Activated naive CD4-positive, alpha-beta T cell treated with Interleukin-2 at 50 U/mL for 16 hours (primary cell): Measurements from ENCODE around the gene SNTG2.
A peak's percentile ranks its signal among the peaks of the same experiment; 100 is the strongest.
"Not testable (repeated sequence)": the region's sequence is repeated elsewhere in the genome, so short reads cannot be mapped to it uniquely, and the experiment has no call there.

Experiments used
- DNase-seq: peaks from one replicate; pipeline ENCODE4 v3.0.0-alpha.2; 2020

Gene SNTG2

DNA sequence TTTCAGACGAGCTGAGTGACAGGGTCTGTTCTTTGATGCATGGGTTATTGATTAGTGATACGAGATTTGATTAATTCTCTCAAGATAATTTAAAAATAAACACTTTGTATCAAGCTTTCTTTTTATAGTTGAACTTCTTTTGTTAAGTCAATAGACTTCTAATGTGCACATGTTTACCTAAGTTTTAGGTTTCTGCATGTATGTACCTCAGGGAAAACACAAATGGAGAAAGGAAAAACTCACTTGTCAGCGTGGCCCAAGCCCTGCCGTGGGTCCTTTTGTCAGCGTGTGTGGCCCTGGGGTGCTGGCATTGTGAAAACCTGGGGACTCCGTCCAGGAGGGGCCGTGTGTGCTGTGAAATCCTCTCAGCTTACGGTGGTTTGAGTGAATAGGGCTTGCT lies 153.7 kb downstream of the SNTG2 start:
- DNase-seq = no peak

DNA sequence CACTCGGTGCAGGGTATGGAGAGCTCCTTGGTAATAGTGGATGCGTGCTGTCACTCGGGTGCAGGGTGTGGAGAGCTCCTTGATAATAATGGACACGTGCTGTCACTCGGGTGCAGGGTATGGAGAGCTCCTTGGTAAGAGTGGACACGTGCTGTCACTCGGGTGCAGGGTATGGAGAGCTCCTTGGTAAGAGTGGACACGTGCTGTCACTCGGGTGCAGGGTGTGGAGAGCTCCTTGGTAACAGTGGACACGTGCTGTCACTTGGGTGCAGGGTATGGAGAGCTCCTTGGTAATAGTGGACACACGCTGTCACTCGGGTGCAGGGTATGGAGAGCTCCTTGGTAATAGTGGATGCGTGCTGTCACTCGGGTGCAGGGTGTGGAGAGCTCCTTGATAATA lies 155.7 kb downstream of the SNTG2 start:
- not testable (repeated sequence) for DNase-seq

DNA sequence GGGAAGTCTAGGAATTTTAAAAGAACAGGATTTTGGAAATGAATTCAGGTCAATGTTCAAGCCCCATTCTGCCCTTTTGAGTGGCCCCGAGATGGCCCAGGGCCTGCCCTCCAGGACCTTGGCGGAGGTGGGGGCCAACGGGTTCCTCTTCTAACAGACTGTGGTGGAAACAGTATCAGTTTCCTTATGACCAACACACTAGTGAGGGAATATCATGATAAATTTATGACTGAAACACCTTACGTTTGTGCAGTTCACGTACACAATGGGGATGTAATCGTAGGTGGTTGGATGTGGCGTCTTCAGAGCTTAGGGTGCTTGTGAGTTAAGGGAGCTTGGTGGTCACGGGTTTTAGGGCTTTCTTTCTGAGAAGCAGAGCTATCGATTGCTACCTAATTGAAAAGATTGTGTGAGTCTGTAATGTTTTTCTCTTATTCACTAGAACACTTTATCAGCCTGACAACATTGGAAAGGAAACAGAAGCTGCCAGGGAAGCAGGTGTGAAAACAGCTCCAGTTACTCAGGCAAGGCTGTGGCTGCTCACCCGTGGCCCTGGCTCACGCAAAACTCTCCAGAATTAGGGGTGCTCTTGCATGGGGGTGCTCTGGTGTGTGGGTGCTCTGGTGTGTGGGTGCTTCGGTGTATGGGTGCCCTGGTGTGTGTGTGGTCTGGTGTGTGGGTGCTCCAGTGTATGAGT lies 165.3 kb downstream of the SNTG2 start:
- no peak for DNase-seq

DNA sequence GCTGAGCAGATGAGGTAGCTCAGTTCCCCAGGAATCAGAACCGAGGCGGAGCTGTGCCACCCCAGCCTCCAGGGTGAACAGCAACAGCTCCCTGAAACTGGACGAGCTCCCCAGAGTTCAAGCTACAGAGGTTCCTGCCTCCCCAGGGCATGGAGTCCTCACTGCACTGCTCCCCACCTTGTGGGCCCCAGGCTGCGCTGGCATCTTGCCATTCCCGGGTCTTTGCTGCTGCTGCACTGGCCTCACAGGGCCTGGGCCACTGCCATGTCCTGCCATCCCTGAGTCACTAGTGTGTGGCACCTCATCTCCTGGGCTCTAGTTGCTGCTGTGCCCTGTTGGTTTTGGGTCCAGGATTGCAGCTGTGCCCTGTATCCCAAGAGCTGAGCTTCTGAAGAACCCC lies 166.9 kb downstream of the SNTG2 start:
- no peak for DNase-seq

DNA sequence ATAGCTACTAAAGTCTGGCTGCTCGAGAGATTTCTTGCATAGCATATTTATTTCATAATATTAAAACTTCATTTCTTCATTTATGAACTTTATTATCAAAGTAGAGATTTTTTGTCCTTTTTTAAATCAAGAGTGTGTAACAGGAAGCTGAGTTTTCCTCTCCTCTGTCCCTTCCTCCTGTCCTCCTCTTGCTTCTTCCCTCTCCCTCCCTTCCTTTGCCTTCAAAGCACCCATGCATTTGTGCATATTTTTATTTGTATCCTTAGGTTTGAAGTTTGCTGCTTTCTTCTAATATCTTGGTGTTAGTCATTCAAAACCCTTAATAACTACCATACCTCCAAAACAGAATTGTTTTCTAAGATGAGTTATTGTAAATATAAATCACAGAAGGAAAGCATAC lies 174.6 kb downstream of the SNTG2 start:
- DNase-seq = no peak

DNA sequence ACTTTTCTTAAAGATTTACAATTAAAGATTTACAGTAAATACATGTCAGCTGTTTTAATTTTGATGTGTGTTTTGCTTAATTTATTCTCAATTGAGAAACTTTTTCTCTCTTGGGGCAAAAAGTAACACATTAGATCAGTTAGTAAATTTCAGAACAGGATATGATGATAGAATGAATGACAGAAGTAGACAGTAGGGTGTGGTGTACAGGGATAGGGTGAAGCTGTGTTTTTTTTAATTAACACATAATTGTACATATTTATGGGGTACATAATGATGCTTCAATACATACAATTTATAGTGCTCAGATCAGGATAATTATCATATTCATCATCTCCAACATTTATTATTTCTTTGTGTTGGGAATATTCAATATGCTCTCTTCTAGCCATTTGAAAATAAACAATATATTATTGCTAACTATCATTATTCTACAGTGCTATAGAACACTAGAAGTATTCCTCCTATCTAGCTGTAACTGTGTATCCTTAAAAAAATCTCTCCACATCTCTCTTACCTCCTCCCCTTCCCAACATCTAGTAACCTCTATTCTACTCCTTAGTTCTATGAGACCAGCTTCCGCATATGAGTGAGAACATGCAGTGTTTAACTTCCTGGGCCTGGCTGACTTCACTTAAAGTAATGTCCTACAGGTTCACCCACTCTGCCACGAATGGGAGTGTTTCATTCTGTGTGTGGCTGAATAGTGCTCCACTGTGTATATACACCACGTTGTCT lies 175.2 kb downstream of the SNTG2 start:
- DNase-seq = no peak

DNA sequence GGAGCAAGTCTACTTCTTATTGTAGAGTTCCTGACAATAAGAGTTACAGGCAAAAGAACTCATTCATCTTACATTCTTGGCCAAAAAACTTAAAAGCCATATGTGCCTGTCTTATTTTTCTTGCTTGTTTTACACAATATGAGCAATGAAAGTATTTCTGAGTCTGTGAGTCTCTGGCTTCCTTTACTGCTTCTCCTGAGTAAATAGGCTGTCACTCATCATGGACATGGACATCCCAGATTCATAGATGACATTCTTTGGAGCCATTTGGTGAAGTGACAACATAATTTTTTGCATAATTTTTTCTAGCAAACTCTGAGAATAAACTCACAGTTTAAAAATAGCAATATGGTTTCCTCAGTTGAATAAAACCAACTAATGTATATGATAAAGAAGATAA lies 179.3 kb downstream of the SNTG2 start:
- DNase-seq = no peak

DNA sequence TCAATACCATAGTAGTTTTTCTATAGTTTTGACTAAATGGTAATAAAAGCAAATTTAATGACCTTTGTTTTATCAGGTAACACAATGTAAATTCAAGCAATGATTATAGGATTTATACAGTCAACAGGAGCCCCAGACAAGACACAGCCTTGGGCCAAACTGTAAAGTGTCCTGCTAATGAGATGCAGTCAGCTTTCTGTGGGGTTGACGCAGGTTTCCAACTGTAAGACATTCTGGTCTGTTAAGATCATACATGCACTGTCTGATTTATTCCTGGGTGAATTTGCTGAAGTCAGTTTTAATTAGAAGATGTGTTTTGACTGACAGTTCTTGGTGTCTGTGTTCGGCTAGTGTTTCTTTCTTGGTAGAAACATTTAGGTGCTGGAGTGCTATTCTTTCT lies 180.3 kb downstream of the SNTG2 start:
- no peak for DNase-seq

DNA sequence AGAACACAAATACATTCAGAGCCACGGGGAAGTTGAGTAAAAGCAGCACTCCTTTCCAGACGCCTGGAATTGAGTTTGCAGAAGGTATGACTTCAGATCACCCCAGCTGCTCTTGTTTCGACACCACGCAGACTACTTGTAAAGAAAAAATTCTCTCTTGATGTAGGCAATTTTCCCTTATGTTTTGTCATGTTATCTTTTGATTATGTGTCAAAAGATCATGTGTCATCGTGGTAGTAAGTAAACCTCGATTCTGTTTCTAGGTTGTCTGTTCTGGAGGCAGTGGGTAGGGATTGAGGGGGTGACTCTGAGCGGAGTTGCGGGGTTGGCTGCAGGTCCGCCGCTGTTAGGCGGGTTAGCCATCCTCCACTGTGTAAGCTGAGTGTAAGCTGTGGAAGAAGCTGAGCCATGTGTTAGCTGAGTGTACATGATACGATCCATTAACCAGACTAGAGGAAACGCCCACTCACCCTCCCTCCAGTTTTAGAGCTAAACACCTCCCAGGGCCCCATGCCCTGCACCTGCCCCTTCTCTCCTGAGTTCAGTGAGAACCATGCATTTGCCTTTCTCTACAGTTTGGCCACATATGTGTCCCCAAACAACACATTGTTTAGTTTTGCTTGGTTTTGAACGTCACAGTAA lies 181.8 kb downstream of the SNTG2 start:
- DNase-seq = peak; percentile 22

DNA sequence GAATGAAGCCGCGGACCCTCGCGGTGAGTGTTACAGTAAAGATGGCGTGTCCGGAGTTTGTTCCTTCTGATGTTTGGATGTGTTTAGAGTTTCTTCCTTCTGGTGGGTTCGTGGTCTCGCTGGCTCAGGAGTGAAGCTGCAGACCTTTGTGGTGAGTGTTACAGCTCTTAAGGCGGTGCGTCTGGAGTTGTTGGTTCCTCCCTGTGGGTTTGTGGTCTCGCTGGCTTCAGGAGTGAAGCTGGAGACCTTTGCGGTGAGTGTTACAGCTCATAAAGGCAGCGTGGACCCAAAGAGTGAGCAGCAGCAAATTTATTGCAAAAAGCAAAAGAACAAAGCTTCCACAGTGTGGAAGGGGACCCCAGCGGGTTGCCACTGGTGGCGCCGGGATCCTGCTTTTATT lies 183.2 kb downstream of the SNTG2 start:
- not testable (repeated sequence) for DNase-seq

DNA sequence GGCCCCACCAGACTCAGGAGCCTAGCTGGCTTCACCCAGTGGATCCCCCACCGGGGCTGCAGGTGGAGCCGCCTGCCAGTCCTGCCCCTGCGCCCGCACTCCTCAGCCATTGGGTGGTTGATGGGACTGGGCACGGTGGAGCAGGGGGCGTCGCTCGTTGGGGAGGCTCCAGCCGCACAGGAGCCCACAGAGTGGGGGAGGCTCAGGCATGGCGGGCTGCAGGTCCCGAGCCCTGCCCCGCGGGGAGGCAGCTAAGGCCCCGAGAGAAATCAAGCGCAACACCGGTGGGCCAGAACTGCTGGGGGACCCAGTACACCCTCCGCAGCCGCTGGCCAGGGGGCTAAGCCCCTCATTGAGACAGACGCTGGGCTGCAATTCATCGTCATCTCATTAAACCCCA lies 184.0 kb downstream of the SNTG2 start:
- DNase-seq = no peak

DNA sequence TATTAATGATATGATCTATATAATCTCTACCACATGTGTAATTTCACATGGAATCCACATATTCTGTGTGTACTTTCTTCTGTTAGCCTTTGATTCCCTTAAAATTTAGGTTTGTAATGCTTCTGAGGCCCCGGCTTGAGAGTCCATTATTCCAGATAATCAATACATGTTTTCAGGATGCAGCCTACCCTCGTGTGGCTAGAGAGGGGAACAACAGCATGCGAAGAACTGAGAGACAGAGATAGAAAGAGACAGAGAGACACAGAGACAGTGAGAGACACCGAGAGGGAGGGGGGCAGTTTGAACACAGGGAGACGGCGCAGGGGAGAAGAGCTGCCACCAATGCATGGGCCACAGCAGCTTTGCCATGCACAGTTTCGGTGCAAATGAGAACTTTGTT lies 185.4 kb downstream of the SNTG2 start:
- DNase-seq = no peak

DNA sequence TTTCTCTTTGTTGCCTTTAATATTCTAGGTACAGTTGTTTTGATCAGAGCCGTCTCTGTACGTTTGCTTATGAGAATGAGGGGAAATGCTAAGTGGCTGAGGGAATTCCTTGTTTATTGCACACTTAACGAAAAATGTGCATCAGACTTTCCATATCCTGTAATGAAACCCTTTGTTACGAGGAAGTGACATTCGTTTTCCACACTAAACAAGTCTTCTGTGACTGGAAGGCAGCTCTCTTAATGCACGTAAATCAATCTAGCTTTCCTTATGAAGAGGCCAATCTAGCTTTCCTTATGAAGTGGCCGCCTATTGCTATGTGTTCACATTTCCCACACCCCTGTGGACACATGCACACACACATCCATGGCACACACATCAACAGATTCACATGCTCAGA lies 186.2 kb downstream of the SNTG2 start:
- DNase-seq = no peak

DNA sequence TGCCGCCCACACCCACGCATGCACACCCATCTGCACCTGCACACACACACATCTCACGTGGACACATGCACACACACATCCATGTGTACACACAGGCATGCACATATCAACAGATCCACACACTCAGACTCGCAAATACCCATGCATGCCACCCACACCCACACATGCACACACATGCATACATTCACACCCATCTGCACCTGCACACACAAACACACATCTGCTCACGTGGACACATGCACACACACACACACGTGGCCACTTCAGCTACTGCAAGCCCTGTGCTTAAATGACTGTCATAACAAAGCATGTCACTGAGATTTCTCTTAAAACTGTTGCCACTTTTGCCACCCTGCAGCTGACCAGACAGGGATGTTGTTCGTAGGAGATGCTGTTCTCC lies 186.6 kb downstream of the SNTG2 start:
- no peak for DNase-seq

DNA sequence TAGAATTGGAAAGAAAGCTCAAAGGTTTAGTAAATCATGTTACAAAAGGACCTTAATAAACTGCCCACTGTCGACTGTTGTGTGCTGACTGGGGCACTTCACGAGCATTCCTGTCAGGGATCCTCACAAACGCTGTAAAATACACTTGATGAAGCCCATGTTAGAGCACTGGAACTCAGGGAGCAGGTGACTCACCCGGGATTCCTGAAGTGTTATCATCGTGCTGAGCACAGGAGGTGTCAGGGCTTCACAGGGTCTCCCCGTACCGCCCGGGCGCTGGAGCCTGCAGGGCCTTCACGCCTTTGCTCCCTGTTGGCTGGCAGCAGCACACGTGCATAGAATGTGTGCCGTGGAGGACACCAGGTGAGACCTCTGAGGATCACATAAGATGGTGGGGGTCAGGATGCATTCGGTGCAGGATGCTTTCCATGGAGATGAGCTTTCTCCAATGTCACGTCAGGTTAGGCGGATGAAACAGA lies 187.3 kb downstream of the SNTG2 start:
- no peak for DNase-seq

DNA sequence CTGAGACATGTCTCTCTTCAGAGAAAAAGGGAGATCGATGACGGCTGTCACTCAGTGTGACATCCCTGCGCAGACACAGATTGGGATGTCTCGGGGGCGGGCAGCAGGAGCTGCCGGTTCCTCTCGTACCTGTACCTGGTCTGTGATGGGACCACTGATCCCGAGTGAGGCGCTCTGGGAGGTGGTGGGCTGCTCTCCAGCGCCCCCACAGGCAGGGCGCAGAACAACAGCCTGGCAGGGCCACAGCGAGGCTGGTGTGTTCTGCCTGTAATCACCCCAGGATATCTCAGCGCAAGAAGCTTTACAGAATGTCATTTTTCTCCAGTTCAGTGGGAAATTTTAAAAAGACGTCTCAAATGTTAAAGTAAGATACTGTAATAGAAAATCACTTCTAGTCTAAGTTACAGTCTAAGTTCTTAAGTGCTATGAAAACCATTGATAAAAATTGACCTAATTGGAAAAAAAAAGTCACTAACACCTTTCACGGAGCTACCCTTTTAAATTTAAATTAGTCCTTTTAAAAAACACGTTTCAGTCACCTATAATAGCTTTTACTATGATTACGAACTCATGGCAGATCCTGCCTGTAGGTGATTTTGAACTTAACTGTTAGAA lies 189.8 kb downstream of the SNTG2 start:
- peak; percentile 35 for DNase-seq

DNA sequence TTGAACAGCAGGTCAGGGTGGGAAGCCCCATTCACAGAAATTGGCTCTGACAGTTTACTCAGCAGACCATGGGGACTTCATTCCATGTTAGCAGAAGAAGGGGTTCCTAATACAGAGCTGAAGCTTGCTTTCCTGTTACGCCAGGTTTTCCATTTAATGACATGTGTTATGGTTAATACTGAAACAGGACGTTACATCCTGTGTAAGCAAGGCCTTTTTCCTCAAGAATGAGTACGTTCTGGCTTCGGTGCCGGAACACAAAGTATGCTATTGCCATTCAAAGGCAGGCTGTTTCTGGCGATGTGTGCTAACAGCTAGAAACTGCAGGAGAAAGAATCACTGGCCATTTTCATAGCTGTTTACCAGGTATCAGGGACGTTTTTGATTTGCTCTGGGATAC lies 190.4 kb downstream of the SNTG2 start:
- no peak for DNase-seq

DNA sequence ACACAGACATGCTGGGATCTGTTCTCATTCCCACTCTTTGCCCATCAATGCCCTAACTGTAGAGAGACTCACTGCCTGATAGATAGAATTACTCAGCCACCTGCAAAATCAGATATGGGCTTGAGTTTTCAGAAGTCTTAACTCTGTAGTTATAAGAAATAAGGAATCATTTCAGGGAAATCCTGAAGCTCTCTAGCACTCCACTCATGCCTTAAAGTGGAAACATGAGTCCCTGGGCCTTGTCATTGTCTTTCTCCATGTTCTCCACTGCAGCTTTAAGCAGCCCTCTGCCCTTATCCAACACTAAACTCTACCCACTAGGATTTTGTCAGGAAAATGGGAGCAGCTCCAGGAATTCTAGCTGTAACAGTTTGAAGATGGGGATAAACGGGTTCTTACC lies 192.5 kb downstream of the SNTG2 start:
- DNase-seq = no peak

DNA sequence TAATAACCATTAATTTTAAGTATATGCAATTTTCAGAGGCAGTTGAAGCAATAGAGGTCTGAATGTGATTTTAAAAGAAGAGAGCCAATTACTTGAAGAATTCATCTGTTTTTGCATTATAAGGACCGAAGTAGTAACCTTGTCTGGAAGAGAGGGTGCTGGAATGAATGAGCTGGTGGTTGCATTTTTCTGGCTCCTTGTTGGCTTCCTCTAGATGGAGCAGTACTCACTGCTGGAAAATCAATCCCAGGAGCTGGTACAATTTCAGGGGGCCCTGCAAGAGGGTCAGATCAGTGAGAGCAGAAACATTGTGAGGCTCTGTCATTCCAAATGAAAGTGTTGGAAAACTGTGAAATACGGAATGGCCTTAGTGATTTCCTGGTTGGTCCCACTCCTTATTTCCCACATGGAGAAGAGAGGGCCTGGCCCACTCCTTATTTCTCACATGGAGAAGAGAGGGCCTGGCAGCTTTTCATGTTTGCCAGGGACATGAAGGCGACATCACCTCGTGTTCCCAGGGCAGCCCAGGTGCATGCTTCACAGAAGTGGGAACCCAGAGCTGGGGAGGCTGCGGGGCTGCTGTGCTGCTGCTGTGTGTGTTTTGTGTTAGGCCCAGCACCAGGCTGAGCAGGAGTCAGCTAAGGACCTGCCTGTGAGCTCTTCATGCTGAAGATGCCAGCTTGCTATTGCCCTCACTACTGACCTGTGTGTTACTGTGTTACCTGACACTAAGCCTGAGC lies 197.4 kb downstream of the SNTG2 start:
- DNase-seq = no peak

DNA sequence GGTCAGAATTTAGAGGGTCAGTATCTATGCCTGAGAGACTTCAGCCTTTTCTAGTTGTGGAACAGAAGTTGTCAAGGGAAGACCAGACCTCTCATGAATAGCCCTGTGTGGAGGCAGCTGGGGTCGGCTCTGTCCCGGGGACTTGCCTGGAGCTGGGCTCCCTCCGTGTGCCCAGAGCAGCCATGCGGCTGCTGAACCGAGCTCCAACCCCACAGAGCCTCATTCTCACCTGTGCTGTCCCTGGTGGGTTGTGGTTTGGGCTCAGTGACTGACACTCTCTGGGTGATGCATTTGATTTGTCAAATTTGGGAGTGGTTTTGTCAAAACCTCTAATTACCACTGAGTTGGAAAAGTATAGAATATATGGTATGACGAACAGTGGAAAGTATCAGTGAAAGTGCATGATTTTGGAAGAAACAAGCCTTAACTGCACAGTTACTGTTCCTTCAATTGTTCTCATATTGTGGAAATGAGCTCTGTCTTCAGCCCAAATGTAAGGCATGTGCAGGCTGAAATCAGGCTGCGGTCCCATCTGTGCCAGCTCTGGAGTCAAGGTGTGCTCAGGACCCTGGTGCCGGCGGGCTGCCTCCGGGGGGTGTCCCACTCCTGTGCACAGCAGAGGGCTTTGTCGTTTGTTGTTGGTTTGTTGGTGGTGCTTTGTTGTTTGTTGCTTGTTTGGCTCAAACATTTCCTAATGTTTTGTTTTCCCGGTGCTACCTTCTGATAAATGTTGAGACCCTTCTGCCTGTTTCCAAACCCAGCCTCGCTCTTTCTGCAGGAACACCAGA lies 200.3 kb downstream of the SNTG2 start:
- DNase-seq = no peak

DNA sequence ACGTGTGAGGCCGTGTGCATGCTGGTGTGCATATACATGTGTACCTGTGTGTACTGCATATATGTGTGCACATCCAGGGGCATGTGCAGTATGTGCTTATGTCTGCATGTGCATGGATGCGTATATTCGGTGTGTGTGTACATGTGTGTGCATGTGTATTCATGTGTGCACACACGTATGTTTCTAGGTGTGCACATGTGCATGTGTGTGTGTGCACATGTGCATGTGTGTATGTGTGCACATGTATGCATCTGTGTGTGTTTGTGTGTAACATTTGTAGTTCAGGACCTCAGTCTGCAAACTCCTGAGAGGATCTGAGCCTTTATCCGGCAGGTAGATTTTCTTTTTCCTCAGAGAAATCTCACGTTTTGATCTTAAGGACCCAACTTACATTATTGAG lies 201.7 kb downstream of the SNTG2 start:
- no peak for DNase-seq

DNA sequence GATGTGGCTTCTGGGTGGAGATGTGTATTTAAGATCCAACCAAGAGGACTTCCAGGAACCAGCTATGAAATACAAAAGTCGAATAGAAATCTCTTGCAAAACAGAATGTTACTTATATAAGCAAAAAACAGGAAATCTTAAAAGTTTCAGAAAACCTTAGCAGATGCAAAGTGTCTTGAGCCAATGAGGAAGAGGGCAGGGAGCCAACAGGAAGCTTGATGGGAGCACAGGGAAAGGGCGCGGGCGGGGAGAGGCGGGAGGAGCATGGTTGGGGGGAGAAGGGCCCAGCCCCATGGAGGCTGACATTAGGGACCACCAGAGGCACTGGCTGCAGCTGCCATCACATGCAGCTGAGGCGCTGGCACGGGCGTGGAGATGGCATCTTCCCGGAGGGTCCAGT lies 203.3 kb downstream of the SNTG2 start:
- no peak for DNase-seq
